HCT116 (cell line): ENCODE data around the gene SMTNL1. TPM values are rescaled to one million over a fixed set of nuclear protein-coding genes. Genes with fewer than 3 reads are reported as not detected.

ENCODE experiments used
- ATAC-seq: fragments of 200-7000 bp; cut with Tn5 transposase; 2 replicates; pipeline ENCODE4 v1.9.1; 2020; ENCODE audit warnings: mild to moderate bottlenecking, moderate library complexity
- BruUV-seq: library from RNA; stranded (reverse); fragments of 400-500 nt; replicated peaks from 2 replicates; lab custom pipeline; 2021; lab: Mats Ljungman, UMichigan
- CTCF ChIA-PET: fragments of 300-600 bp; sonication (Branson Sonifier 250); formaldehyde crosslinking; loops from one replicate; lab custom pipeline; 2021; ENCODE audit warnings: antibody characterized with exemption; lab: Charles Lee
- POLR2A ChIA-PET: fragments of 300-600, 350-600 bp; sonication (Branson Sonifier 250); formaldehyde crosslinking; loops from one replicate; lab custom pipeline; 2021; ENCODE audit warnings: antibody characterized with exemption; lab: Charles Lee
- RAD21 ChIA-PET, 2 experiments: fragments of 300-600 bp; sonication (Branson Sonifier 250); formaldehyde crosslinking; loops; one replicate each; lab custom pipeline; 2023; ENCODE audit warnings: low total read pairs in 2 of 2; ENCODE audit not compliant: uncharacterized antibody in 2 of 2, unreplicated experiment in 2 of 2, low non-redundant PET in 1 of 2; lab: Charles Lee
- DNase-seq: peaks from one replicate; pipeline ENCODE4 v3.0.0-alpha.2; 2010; ENCODE audit warnings: low read depth, low spot score
- H2AFZ ChIP-seq: fragments of 200-600 bp; shearing (Covaris generic), sonication (generic); 2 replicates; pipeline ENCODE4 v1.6.1; 2017; ENCODE audit warnings: low read depth, mixed run types, mixed read lengths, antibody characterized with exemption, low read length; ENCODE audit not compliant: poor library complexity, severe bottlenecking
- H3K27ac ChIP-seq: 2 replicates; pipeline ENCODE4 v1.5.1; 2012; ENCODE audit warnings: low read depth, low read length
- H3K27me3 ChIP-seq: fragments of 200-600 bp; sonication (generic); 2 replicates; pipeline ENCODE4 v1.6.1; 2016; ENCODE audit warnings: mixed run types, low read length, mixed read lengths; ENCODE audit not compliant: insufficient read depth
- H3K36me3 ChIP-seq, 2 experiments: fragments of 200-500 bp in 1 of 2; fragments of 200-600 bp in 1 of 2; sonication (Bioruptor generic) in 1 of 2; sonication (generic) in 1 of 2; 2 replicates each; pipeline versions ENCODE4 v1.5.1 to v1.6.1; 2014 to 2016; ENCODE audit warnings: low read length in 2 of 2, inconsistent platforms in 1 of 2, mixed read lengths in 1 of 2, mixed run types in 1 of 2; ENCODE audit not compliant: insufficient read depth in 2 of 2, control insufficient read depth in 1 of 2
- H3K4me1 ChIP-seq, 2 experiments: fragments of 200-600 bp in 1 of 2; sonication (generic) in 1 of 2; 2 replicates each; pipeline versions ENCODE4 v1.5.1 to v1.6.1; 2012 to 2017; ENCODE audit warnings: low read length in 2 of 2, inconsistent platforms in 1 of 2, mild to moderate bottlenecking in 1 of 2, mixed read lengths in 1 of 2, mixed run types in 1 of 2, moderate library complexity in 1 of 2; ENCODE audit not compliant: insufficient read depth in 2 of 2, control insufficient read depth in 1 of 2
- H3K4me2 ChIP-seq: fragments of 200-600 bp; sonication (generic); 2 replicates; pipeline ENCODE4 v1.6.1; 2017; ENCODE audit warnings: mixed run types, low read length, mixed read lengths
- H3K4me3 ChIP-seq, 2 experiments: fragments of 200-600 bp in 1 of 2; sonication (generic) in 1 of 2; replicated peaks in 1 of 2; 2 replicates each; pipeline ENCODE4 v1.5.1; 2011 to 2016; ENCODE audit warnings: low read length in 2 of 2, control low read depth in 1 of 2, low read depth in 1 of 2, mild to moderate bottlenecking in 1 of 2, mixed read lengths in 1 of 2, mixed run types in 1 of 2
- H3K79me2 ChIP-seq: fragments of 200-600 bp; sonication (generic); 2 replicates; pipeline ENCODE4 v1.6.1; 2017; ENCODE audit warnings: mild to moderate bottlenecking, mixed run types, low read length, moderate library complexity, mixed read lengths; ENCODE audit not compliant: insufficient read depth
- H3K9ac ChIP-seq: fragments of 200-600 bp; sonication (generic); 2 replicates; pipeline ENCODE4 v1.6.1; 2016; ENCODE audit warnings: low read length, mixed read lengths
- H3K9me2 ChIP-seq: fragments of 200-600 bp; sonication (generic), shearing (Covaris generic); 2 replicates; pipeline ENCODE4 v1.6.1; 2017; ENCODE audit warnings: mixed run types, mild to moderate bottlenecking, moderate library complexity; ENCODE audit not compliant: insufficient read depth
- H3K9me3 ChIP-seq, 2 experiments: fragments of 200-500 bp in 1 of 2; fragments of 200-600 bp in 1 of 2; sonication (Bioruptor generic) in 1 of 2; sonication (generic) in 1 of 2; 2 replicates each; pipeline ENCODE4 v1.6.1; 2014 to 2017; ENCODE audit warnings: low read length in 2 of 2, mixed read lengths in 2 of 2, inconsistent platforms in 1 of 2, low read depth in 1 of 2, mild to moderate bottlenecking in 1 of 2, mixed run types in 1 of 2, moderate library complexity in 1 of 2; ENCODE audit not compliant: control insufficient read depth in 1 of 2, insufficient read depth in 1 of 2
- H4K20me1 ChIP-seq: fragments of 200-600 bp; sonication (generic), shearing (Covaris generic); 2 replicates; pipeline ENCODE4 v1.6.1; 2017; ENCODE audit warnings: mixed run types, mild to moderate bottlenecking, moderate library complexity; ENCODE audit not compliant: insufficient read depth
- TCF7L2 ChIP-seq: IDR thresholded peaks from 2 replicates; pipeline ENCODE4 v1.7.0; 2011; ENCODE audit warnings: borderline replicate concordance, inconsistent platforms; ENCODE audit not compliant: insufficient read depth, insufficient read length; ENCODE audit errors: extremely low read depth
- YY1 ChIP-seq: IDR thresholded peaks from 2 replicates; pipeline ENCODE4 v1.6.1; 2011; ENCODE audit warnings: low read length, low read depth, moderate library complexity, mild to moderate bottlenecking; ENCODE audit not compliant: insufficient replicate concordance; ENCODE audit errors: extremely low read depth
- ZNF274 ChIP-seq: fragments of 200-500 bp; sonication (Bioruptor generic); IDR thresholded peaks from 2 replicates; pipeline ENCODE4 v1.6.1; 2014; ENCODE audit warnings: mild to moderate bottlenecking, low read depth, low read length, inconsistent platforms
- intact Hi-C: fragments of 100-400 bp; cut with micrococcal nuclease; formaldehyde crosslinking; loops from 2 replicates; pipeline ENCODE4 v1.10.0; 2022
- total RNA-seq: library from RNA; stranded (reverse); gene quantifications from one replicate; pipeline ENCODE4 v1.2.1, GENCODE V29; 2021; ENCODE audit not compliant: unreplicated experiment
- TF ChIP-seq, protein P1 (sequence below): IDR thresholded peaks from 2 replicates; pipeline ENCODE4 v1.6.1; 2012; ENCODE audit warnings: low read depth
- TF ChIP-seq, protein P2 (sequence below): IDR thresholded peaks from 2 replicates; pipeline ENCODE4 v1.6.1; 2011; ENCODE audit warnings: mild to moderate bottlenecking, low read length, moderate library complexity; ENCODE audit not compliant: insufficient replicate concordance; ENCODE audit errors: extremely low read depth

The SMTNL1 gene
- total RNA-seq, 1 experiment from 2014 or later: not detected

DNA sequence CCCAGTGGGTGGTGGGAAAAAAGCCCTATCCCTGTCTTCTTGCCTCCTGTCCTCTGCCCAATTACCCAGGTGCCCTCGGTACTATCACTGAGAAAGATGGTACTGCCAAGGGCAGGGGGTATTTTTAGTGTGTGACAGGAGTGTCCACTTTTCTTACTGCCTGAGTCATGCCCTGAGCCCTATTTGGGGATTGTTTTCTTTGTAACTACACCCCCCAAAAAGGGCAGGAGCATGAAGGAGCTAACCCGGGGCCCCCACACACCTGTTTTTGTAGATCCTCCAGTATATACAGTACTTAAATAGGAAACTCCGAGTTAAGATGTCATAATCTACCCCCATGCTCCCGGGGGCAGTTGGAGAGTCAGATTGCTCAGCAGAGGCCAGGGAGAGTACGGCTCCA lies 3.8 kb downstream of the SMTNL1 start:
- TF ChIP-seq TCF7L2: no peak
- TF ChIP-seq, protein P1, sequence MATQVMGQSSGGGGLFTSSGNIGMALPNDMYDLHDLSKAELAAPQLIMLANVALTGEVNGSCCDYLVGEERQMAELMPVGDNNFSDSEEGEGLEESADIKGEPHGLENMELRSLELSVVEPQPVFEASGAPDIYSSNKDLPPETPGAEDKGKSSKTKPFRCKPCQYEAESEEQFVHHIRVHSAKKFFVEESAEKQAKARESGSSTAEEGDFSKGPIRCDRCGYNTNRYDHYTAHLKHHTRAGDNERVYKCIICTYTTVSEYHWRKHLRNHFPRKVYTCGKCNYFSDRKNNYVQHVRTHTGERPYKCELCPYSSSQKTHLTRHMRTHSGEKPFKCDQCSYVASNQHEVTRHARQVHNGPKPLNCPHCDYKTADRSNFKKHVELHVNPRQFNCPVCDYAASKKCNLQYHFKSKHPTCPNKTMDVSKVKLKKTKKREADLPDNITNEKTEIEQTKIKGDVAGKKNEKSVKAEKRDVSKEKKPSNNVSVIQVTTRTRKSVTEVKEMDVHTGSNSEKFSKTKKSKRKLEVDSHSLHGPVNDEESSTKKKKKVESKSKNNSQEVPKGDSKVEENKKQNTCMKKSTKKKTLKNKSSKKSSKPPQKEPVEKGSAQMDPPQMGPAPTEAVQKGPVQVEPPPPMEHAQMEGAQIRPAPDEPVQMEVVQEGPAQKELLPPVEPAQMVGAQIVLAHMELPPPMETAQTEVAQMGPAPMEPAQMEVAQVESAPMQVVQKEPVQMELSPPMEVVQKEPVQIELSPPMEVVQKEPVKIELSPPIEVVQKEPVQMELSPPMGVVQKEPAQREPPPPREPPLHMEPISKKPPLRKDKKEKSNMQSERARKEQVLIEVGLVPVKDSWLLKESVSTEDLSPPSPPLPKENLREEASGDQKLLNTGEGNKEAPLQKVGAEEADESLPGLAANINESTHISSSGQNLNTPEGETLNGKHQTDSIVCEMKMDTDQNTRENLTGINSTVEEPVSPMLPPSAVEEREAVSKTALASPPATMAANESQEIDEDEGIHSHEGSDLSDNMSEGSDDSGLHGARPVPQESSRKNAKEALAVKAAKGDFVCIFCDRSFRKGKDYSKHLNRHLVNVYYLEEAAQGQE: no peak
- no peak for TF ChIP-seq ZNF274
- no peak for TF ChIP-seq YY1
- TF ChIP-seq, protein P2, sequence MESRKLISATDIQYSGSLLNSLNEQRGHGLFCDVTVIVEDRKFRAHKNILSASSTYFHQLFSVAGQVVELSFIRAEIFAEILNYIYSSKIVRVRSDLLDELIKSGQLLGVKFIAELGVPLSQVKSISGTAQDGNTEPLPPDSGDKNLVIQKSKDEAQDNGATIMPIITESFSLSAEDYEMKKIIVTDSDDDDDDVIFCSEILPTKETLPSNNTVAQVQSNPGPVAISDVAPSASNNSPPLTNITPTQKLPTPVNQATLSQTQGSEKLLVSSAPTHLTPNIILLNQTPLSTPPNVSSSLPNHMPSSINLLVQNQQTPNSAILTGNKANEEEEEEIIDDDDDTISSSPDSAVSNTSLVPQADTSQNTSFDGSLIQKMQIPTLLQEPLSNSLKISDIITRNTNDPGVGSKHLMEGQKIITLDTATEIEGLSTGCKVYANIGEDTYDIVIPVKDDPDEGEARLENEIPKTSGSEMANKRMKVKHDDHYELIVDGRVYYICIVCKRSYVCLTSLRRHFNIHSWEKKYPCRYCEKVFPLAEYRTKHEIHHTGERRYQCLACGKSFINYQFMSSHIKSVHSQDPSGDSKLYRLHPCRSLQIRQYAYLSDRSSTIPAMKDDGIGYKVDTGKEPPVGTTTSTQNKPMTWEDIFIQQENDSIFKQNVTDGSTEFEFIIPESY: no peak
- TF ChIP-seq, all 23 proteins: peak for 0
- RAD21 ChIA-PET: no interaction called here
- Histone ChIP-seq H3K79me2 (no peaks in the 10 kb centered on the region), H3K36me3 (no peaks in the 10 kb centered on the region), H3K27ac (no peak overlapping the region), H2AFZ (no peak overlapping the region), H3K4me3 (no peak overlapping the region), H3K27me3 (no peaks in the 10 kb centered on the region), H3K4me2 (no peak overlapping the region), H4K20me1 (no peaks in the 10 kb centered on the region), H3K4me1 (no peaks in the 10 kb centered on the region; a peak in 1 of 4 replicates), H3K9ac (no peak overlapping the region), H3K9me3 (no peaks in the 10 kb centered on the region), H3K9me2 (no peaks in the 10 kb centered on the region)
- no peak for ATAC-seq
- DNase-seq: no peak
- CTCF ChIA-PET: no interaction called here
- intact Hi-C loops: no loop called here
- POLR2A ChIA-PET: interaction anchor here (0.6 kb wide), 1 partner anchor 60 kb away, joined by 3 read pairs; no protein-coding TSS in a partner anchor
- no TSS peak for BruUV-seq
